Stimulated activated CD8-positive, alpha-beta memory T cell treated with anti-CD3 and anti-CD28 coated beads, Interleukin-4, amount 100 ng/mL, for 4 hours (primary cell): ENCODE measurements around the gene ARHGAP11A.
"Not testable (repeated sequence)": the region's sequence is repeated elsewhere in the genome, so short reads cannot be mapped to it uniquely, and the experiment has no call there.

Source experiments
- DNase-seq, 2 donors: peaks; one replicate each; pipeline ENCODE4 v3.0.0-alpha.2; 2020; ENCODE audit warnings: low read depth in 2 of 2, low spot score in 1 of 2

ARHGAP11A gene

GRCh38 chr15:32615051-32615870 is at the start of gene ARHGAP11A:
Gene ARHGAP11A, plus strand, starts transcription at chr15:32615504. Its CDS starts 708 bp downstream, at chr15:32616212.
- peak; percentile 43 to 65 for DNase-seq

- DNase-seq: not testable (repeated sequence)
Measured at GRCh38 chr15:32568988-32569387, 46.3 kb upstream of the ARHGAP11A start.

- DNase-seq: not testable (repeated sequence)
Measured at GRCh38 chr15:32578482-32578881, 36.8 kb upstream of the ARHGAP11A start.

- DNase-seq: not testable (repeated sequence)
Measured at GRCh38 chr15:32585844-32586243, 29.5 kb upstream of the ARHGAP11A start.

GRCh38 chr15:32593151-32593550 is 22.2 kb upstream of the ARHGAP11A start, which contains the start of gene GOLGA8N:
Gene GOLGA8N, plus strand, starts transcription at chr15:32593456.
- not testable (repeated sequence) for DNase-seq

GRCh38 chr15:32609518-32609917 is 5.8 kb upstream of the ARHGAP11A start:
- DNase-seq: not testable (repeated sequence)

- DNase-seq: not testable (repeated sequence)
Measured at GRCh38 chr15:32610719-32611118, 4.6 kb upstream of the ARHGAP11A start.

GRCh38 chr15:32614712-32615050 is 623 bp upstream of the ARHGAP11A start:
- not testable (repeated sequence) for DNase-seq

GRCh38 chr15:32615871-32616426 is 645 bp downstream of the ARHGAP11A start:
- DNase-seq: not testable (repeated sequence)

GRCh38 chr15:32636410-32636809 is 21.1 kb downstream of the ARHGAP11A start:
- no peak for DNase-seq

- DNase-seq: no peak
Measured at GRCh38 chr15:32636908-32637567, 21.7 kb downstream of the ARHGAP11A start.

- DNase-seq: no peak
Measured at GRCh38 chr15:32637704-32638103, 22.4 kb downstream of the ARHGAP11A start.

- no peak for DNase-seq
Measured at GRCh38 chr15:32641517-32642059, 26.3 kb downstream of the ARHGAP11A start, which contains the start of gene SCG5. Gene SCG5, plus strand, starts transcription at chr15:32641710. Its CDS starts 1,883 bp downstream, at chr15:32643593.

- DNase-seq: no peak
Measured at GRCh38 chr15:32642667-32643435, 27.5 kb downstream of the ARHGAP11A start.

- DNase-seq: no peak
Measured at GRCh38 chr15:32643907-32644445, 28.7 kb downstream of the ARHGAP11A start.

- no peak for DNase-seq
Measured at GRCh38 chr15:32646291-32646690, 31.0 kb downstream of the ARHGAP11A start.

- no peak for DNase-seq
Measured at GRCh38 chr15:32649342-32649741, 34.0 kb downstream of the ARHGAP11A start.

- DNase-seq: peak in 1 of 2 donors; percentile 6
Measured at GRCh38 chr15:32651229-32651837, 36.0 kb downstream of the ARHGAP11A start.

GRCh38 chr15:32652178-32652577 is 36.9 kb downstream of the ARHGAP11A start:
- no peak for DNase-seq

GRCh38 chr15:32656091-32656490 is 40.8 kb downstream of the ARHGAP11A start:
- DNase-seq: no peak
